Heart right ventricle (tissue), 16 donors: Measurements from ENCODE around the gene SIVA1. TPM values are rescaled to one million over a fixed set of nuclear protein-coding genes. Genes with fewer than 3 reads are reported as not detected.

Source experiments
- ATAC-seq, 8 donors: fragments of 200-7000 bp; cut with Tn5 transposase; one replicate each; pipeline ENCODE4 v1.9.1; 2020; ENCODE audit warnings: mild to moderate bottlenecking in 8 of 8, moderate library complexity in 8 of 8, moderate number of reproducible peaks in 1 of 8
- DNase-seq, 2 donors: peaks; one replicate each; pipeline ENCODE4 v3.0.0-alpha.2; 2020
- H3K27ac ChIP-seq, 10 donors: fragments of 200-600 bp; sonication (generic) in 2 of 10; one replicate each; pipeline versions ENCODE4 v1.5.0 to v1.8.0; 2020 to 2022; ENCODE audit warnings: mild to moderate bottlenecking in 3 of 10
- H3K27me3 ChIP-seq, 7 donors: fragments of 200-600 bp; one replicate each; pipeline ENCODE4 v1.8.0; 2021 to 2022; ENCODE audit warnings: mild to moderate bottlenecking in 2 of 7
- H3K36me3 ChIP-seq, 9 donors: fragments of 200-600 bp; sonication (generic) in 1 of 9; one replicate each; pipeline versions ENCODE4 v1.5.0 to v1.8.0; 2020 to 2022; ENCODE audit warnings: mild to moderate bottlenecking in 2 of 9
- H3K4me1 ChIP-seq, 9 donors: fragments of 200-600 bp; sonication (generic) in 1 of 9; one replicate each; pipeline versions ENCODE4 v1.5.0 to v1.8.0; 2020 to 2022; ENCODE audit warnings: mild to moderate bottlenecking in 4 of 9
- H3K4me3 ChIP-seq, 10 donors: fragments of 200-600 bp; sonication (generic) in 2 of 10; one replicate each; pipeline versions ENCODE4 v1.5.0 to v1.8.0; 2020 to 2022; ENCODE audit warnings: mild to moderate bottlenecking in 7 of 10, moderate library complexity in 2 of 10
- H3K9me3 ChIP-seq, 11 donors: fragments of 200-600 bp in 10 of 11; sonication (generic) in 2 of 11; one replicate each; pipeline versions ENCODE4 v1.5.0 to v1.8.0; 2013 to 2022; ENCODE audit warnings: mild to moderate bottlenecking in 2 of 11, control low read depth in 1 of 11, moderate library complexity in 1 of 11
- CTCF ChIP-seq, 9 donors: fragments of 200-600 bp; sonication (generic) in 2 of 9; IDR thresholded peaks; one replicate each; pipeline versions ENCODE4 v1.5.0 to v1.8.0; 2021 to 2022; ENCODE audit warnings: antibody characterized with exemption in 9 of 9, mild to moderate bottlenecking in 5 of 9, moderate library complexity in 1 of 9
- WGBS, 2 donors: extraction: QIAGEN DNeasy Blood & Tissue Kit; methylation state at CpG; one replicate each; pipeline ENCODE4 v1.1.7; 2013; ENCODE audit warnings: inconsistent platforms in 1 of 2; 5-methylcytosine and 5-hydroxymethylcytosine counted together
- intact Hi-C, 10 donors: fragments of 100-400 bp; cut with DNase I; formaldehyde crosslinking; loops; one replicate each; pipeline versions ENCODE4 v1.11.1 to v1.14.2; 2022
- polyA plus RNA-seq, 2 donors: library from polyadenylated mRNA; stranded (reverse); fragments of 200-250 nt; gene quantifications; one replicate each; pipeline ENCODE4 v1.2.3, GENCODE V29; 2013
- total RNA-seq, 10 donors: library from RNA; stranded (reverse); fragmentation: NEBNext Ultra II Directional in 3 of 10; extraction: Animal tissue kit (Norgen Biotek cat#: 25700) in 3 of 10; gene quantifications; one replicate each; pipeline versions ENCODE4 v1.2.1 to v1.2.4, GENCODE V29; 2021 to 2023
- donor health status: Arrhythmogenic right ventricular cardiomyopathy.
- donor health status: ischemic (EF 13 %, LVEDD 7.1; RV severe dilation, severe dysfunction).
- donor health status: healthy with polysubstance abuse.
- donor health status: DM: no; HTN: yes; CAD: no.
- donor health status: DM: no; HTN: no; CAD: no.
- donor health status: ischemic (EF 25% LVEDD 6.9; RV normal size, moderate dysfunction).
- donor health status: ischemic (EF 25% LVEDD 5.7; RV mildly dilated, moderate dysfunction).
- donor health status: healthy.
- donor health status: DM: yes; HTN: yes; CAD: no.
- donor health status: Ischemic cardiomyopathy.
- donor health status: ischemic (EF 35%, LVEDD 5.7; RV mildly dilated, moderate dysfunction).
- donor health status: nonischemic (EF 11% LVEDD 7.7; RV severe dilation, severe dysfunction).
- donor health status: DM: yes; HTN: yes; CAD: no.
- donor health status: PGD.
- donor health status: ischemic (EF 29% LVEDD 5.4; RV normal size, mild dysfunction).
- donor health status: nonischemic (EF 23%, LVEDD 6.1; RV moderate dilation, normal function).

The SIVA1 gene
- total and polyA plus RNA-seq, 12 donors = 43.3 to 203 (median 53.0) TPM

- Histone ChIP-seq H3K36me3 (peaks cover 0 to 85% (median 35%) of the 10 kb centered on the region in 9 donors), H3K27ac (no peak overlapping the region), H3K4me3 (no peak overlapping the region), H3K4me1 (no peaks in the 10 kb centered on the region), H3K27me3 (no peaks in the 10 kb centered on the region), H3K9me3 (no peaks in the 10 kb centered on the region)
- ATAC-seq (no peak), DNase-seq (no peak)
- no peak for TF ChIP-seq CTCF (IDR thresholded peaks at IDR 0.05)
- intact Hi-C loops = no loop called here
- 82 to 88% methylated on average over 16 of the region's 16 CpGs for WGBS, 2 donors
These were observed 24.2 kb downstream of the SIVA1 start for GRCh38 chr14:104776961-104777807.

DNA sequence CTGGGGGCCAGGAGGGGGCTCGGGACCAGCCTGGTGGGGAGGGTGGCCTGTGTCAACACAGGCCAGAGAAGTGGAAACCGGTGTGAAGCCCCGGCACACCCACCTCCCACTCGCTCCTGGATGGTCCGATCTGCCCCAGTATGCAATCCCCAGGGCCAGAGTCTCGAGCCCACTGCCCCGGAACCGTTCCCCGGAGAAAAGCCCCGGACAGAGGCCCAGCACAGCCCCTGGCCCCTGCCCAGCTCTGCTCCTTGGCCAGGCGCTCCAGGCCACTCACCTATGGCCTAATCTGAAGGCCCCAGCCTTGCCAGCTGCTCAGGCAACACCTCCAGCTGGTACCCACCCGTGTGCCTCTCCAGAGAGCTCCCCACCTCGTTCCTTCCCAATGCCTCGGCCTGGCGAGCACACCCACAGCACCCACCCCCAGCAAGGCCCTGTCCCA, 24.9 kb downstream of the SIVA1 start:
- H3K27me3 ChIP-seq = no peaks in the 10 kb centered on the region
- TF ChIP-seq CTCF (IDR thresholded peaks at IDR 0.05) = no peak
- 78 to 86% methylated on average over 15 of the region's 15 CpGs for WGBS, 2 donors
- H3K4me1 ChIP-seq = no peaks in the 10 kb centered on the region
- ATAC-seq (no peak), DNase-seq (no peak)
- H3K9me3 ChIP-seq = no peaks in the 10 kb centered on the region
- H3K27ac ChIP-seq = no peak overlapping the region
- intact Hi-C loops = no loop called here
- peaks cover 0 to 81% (median 29%) of the 10 kb centered on the region in 9 donors for H3K36me3 ChIP-seq
- no peak overlapping the region for H3K4me3 ChIP-seq

DNA sequence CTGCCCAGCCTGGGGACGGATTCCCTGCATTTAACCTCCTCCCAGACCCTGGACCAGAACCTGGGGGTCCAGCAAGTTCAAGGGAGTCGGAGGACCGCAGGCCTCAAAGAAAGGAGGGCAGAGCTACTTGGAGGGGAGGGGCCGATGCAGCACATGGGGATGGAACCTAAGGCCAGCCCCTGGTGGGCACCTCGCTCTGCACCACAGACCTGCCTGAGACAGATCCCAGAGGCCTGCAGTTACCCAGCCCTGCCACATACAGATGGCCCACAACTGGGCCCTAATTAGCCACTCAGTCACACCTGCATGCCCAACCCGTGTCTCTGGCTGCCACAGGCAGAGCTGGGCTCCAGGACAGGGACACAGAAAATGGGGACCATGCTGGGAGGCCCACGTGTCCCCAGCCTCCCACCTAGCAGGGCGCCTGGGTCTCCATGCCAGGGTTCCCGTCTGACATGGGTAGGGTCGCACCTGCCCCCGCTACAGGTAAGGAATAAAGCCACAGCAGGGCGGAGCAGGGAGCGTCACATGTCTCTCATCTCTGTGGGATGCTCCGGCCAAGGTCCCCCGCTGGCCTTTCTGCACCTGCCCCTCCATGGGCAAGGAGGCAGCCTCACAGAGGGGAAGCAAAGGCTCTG, 25.9 kb downstream of the SIVA1 start:
- H3K36me3 ChIP-seq = peaks cover 0 to 75% (median 22%) of the 10 kb centered on the region in 9 donors
- intact Hi-C loops = no loop called here
- no peaks in the 10 kb centered on the region for H3K9me3 ChIP-seq
- H3K27me3 ChIP-seq = no peaks in the 10 kb centered on the region
- no peak for DNase-seq
- no peak overlapping the region for H3K27ac ChIP-seq
- 90 to 94% methylated on average over 15 of the region's 15 CpGs for WGBS, 2 donors
- no peak overlapping the region for H3K4me3 ChIP-seq
- ATAC-seq = no peak
- no peaks in the 10 kb centered on the region for H3K4me1 ChIP-seq
- TF ChIP-seq CTCF (IDR thresholded peaks at IDR 0.05) = no peak

GRCh38 chr14:104779776-104780512, 27.0 kb downstream of the SIVA1 start:
- peaks cover 0 to 70% (median 13%) of the 10 kb centered on the region in 9 donors for H3K36me3 ChIP-seq
- DNase-seq = no peak
- WGBS, 2 donors = 92% methylated on average over 32 of the region's 32 CpGs
- ATAC-seq = no peak
- peaks cover 0 to 4% (median 0%) of the 10 kb centered on the region in 9 donors for H3K4me1 ChIP-seq
- TF ChIP-seq CTCF (IDR thresholded peaks at IDR 0.05) = no peak
- no peak overlapping the region for H3K4me3 ChIP-seq
- H3K27ac ChIP-seq = no peak overlapping the region
- intact Hi-C loops = no loop called here
- no peaks in the 10 kb centered on the region for H3K9me3 ChIP-seq
- no peaks in the 10 kb centered on the region for H3K27me3 ChIP-seq
